ENCODE data around the gene MSMB.
"Not testable (repeated sequence)": the region's sequence is repeated elsewhere in the genome, so short reads cannot be mapped to it uniquely, and the experiment has no call there.

- not testable (repeated sequence) for TF ChIP-seq EP300, POLR2AphosphoS5 (IDR thresholded peaks at IDR 0.05)
These were observed 47.5 kb upstream of the MSMB start for GRCh38 chr10:46093316-46094196.

Data from stomach (tissue), 4 donors.